NB4 (cell line): ENCODE data around the gene ASNSD1.

Source experiments
- DNase-seq: peaks from one replicate; pipeline ENCODE4 v3.0.0; 2010; ENCODE audit warnings: low read depth
- H3K4me3 ChIP-seq: one replicate; pipeline ENCODE4 v1.5.1; 2011; ENCODE audit warnings: mild to moderate bottlenecking, low read depth, low read length, moderate library complexity
- CTCF ChIP-seq: IDR thresholded peaks from one replicate; pipeline ENCODE4 v1.5.1; 2012; ENCODE audit warnings: low read depth, low read length
- MAX ChIP-seq: IDR thresholded peaks from 2 replicates; pipeline ENCODE4 v1.6.1; 2011; ENCODE audit warnings: low read depth, low read length
- MYC ChIP-seq: IDR thresholded peaks from 2 replicates; pipeline ENCODE4 v1.6.1; 2011; ENCODE audit warnings: low read depth, low read length
- POLR2A ChIP-seq: IDR thresholded peaks from 2 replicates; pipeline ENCODE4 v1.6.1; 2011; ENCODE audit warnings: mild to moderate bottlenecking; ENCODE audit not compliant: insufficient read length; ENCODE audit errors: extremely low read depth

Gene ASNSD1

GRCh38 chr2:189676471-189676870 is 15.2 kb downstream of the ASNSD1 start:
- no peak overlapping the region for H3K4me3 ChIP-seq
- DNase-seq, result no peak

GRCh38 chr2:189679226-189679625 is 18.0 kb downstream of the ASNSD1 start:
- DNase-seq, result no peak
- no peak overlapping the region for H3K4me3 ChIP-seq
- TF ChIP-seq MAX (no peak), POLR2A (no peak), CTCF (no peak), MYC (no peak)

More at GRCh38 chr2:189676471-189676870, 15.2 kb downstream of the ASNSD1 start:
- TF ChIP-seq MYC, result no peak
- no peak for TF ChIP-seq POLR2A
- TF ChIP-seq MAX, result no peak
- TF ChIP-seq CTCF, result no peak

- TF ChIP-seq MAX (no peak), MYC (no peak), CTCF (no peak), POLR2A (no peak)
- no peak for DNase-seq
- no peak overlapping the region for H3K4me3 ChIP-seq
These were observed 19.9 kb downstream of the ASNSD1 start for GRCh38 chr2:189681203-189681602.

- no peak overlapping the region for H3K4me3 ChIP-seq
- no peak for DNase-seq
These were observed 20.6 kb downstream of the ASNSD1 start for GRCh38 chr2:189681903-189682302.

GRCh38 chr2:189683348-189683747 is 22.1 kb downstream of the ASNSD1 start:
- TF ChIP-seq POLR2A, result no peak
- TF ChIP-seq CTCF, result no peak
- no peak for TF ChIP-seq MAX
- no peak for TF ChIP-seq MYC
- H3K4me3 ChIP-seq, result no peak overlapping the region
- no peak for DNase-seq

More at GRCh38 chr2:189681903-189682302, 20.6 kb downstream of the ASNSD1 start:
- TF ChIP-seq CTCF, result no peak
- TF ChIP-seq MYC, result no peak
- TF ChIP-seq MAX, result no peak
- no peak for TF ChIP-seq POLR2A
